Stimulated activated CD8-positive, alpha-beta memory T cell treated with anti-CD3 and anti-CD28 coated beads, Interleukin-4, amount 100 ng/mL, for 48 hours (primary cell): ENCODE data around the gene MRGPRX2.

Experiments
- DNase-seq: peaks from one replicate; pipeline ENCODE4 v3.0.0-alpha.2; 2020

The MRGPRX2 gene

DNA sequence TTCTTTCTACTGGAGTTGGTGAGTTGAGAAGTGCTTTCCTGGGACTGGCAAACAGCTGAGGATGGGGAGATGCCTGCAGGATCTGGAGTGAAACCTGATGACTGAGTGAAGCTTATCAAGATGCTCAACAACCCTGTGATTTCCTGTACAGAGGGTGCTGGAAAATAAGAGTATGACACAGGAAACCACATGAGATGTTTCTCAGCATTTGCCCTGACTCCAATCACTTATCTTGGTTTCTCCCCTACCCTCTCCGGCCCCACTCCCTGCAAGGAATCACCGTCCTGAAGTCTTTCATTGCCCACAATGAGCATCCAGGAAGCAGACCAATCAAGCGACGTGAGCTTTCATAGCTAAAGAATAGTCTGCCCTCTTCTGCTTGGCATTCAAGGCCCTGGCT is at the start of gene MRGPRX2:
MRGPRX2 (minus strand) TSS at position 89 of the 400 bp plus-strand sequence. CDS start 4,315 bp downstream, outside the sequence.
- DNase-seq = peak; percentile 34

DNA sequence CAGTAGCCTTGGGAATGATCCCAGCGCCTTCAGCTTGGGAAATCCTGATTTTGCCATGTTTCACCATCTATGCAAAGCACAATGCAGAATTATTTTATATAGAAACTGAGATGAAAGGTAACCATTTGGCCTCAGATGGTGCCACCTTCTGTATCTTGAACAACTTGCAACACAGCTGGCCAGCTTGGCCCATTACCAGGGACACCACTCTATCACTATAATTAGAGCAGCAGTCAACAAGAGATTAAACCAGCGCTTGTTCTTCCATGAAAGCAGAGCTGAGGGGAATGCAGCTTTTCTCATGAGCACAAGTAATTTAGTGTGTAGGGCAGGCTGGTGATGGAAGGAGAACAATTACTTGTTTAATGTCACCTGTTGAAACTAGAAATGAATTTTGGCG is 49.8 kb upstream of the MRGPRX2 start:
- DNase-seq = no peak

DNA sequence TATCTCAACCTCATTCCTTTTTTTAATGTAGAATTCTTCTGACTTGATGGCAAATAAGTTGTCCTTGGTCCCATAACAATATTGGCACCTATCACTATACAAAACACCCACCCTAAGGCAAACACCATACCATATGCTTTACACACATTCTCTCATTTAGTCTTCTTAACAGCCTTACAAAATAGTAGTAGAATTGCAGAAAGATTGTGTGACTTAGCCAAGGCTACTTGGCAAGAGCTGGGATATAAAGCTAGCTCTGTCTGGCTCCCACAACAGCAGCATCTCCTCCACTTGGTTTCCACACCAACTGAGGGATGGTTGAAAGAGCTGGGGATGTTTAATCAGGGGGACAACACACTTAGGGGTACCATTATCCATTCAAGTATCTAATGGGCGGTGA is 46.6 kb upstream of the MRGPRX2 start:
- no peak for DNase-seq

DNA sequence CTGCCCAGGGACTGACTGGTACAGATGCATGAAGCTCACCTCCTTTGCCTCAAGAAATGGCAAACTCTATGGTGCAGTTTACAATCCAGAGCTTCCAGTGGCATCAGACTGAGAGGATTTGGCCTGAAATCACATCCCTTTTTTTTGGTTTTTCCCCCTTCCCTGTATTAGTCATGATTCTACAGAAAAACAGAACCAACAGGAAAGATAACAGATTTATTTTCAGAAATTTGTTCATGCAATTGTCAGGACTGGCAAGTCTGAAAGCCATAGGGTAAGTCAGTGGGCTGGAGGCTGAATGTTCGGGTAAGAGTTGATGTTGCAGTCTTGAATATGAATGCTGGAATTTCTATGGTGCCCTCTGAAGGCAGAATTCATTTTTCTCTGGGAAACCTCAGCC is 44.5 kb upstream of the MRGPRX2 start:
- no peak for DNase-seq

DNA sequence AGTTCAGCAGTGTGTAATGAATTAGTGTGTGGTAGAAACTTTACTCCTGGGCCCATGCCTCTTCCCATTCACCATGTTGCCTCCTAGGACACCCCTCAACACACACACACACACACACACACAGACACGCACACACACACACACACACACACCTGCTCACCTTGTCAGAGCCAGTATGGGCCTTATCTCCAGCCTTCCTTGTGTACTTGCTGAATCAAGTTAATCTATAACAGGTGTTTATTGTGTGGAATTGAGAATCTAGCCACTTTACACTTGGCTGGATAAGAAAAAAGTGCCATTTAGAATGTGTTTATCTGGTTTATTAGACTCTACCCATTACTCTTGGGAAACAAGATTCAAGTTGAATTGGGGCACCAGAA is 42.0 kb upstream of the MRGPRX2 start:
- no peak for DNase-seq

DNA sequence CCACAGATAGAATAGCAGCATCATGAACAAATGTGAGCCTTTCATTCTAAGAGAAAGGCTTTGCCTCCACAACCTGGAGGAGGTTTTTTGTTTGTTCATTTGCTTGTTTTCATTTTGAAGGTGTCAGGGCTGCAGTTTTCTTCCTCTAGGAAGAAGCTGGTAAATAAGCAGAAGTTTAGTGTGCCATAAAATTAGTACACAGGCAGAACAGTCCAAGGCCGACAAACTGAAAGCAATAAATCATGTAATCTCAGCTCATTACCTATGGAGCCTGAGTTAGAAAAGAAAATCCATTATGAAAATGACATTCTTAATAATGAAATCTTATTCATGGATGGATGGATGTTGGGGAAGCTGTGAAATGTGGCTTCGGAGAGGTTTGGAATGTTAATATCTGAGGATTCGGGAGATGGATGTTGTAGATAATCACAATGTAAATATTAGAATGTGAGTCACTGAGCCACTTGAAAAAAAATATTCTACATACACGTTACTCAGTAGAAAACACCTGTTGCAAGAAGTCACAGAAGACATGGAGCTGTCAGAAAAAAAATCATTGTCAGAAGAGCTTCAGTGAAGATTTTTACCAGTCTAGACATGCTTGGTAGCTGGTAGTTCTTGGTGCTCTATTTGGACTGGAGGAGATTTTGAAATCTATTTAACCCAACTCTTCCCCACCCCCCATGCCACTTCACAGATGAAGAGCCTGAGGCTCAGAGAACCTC is 41.4 kb upstream of the MRGPRX2 start:
- DNase-seq = no peak

DNA sequence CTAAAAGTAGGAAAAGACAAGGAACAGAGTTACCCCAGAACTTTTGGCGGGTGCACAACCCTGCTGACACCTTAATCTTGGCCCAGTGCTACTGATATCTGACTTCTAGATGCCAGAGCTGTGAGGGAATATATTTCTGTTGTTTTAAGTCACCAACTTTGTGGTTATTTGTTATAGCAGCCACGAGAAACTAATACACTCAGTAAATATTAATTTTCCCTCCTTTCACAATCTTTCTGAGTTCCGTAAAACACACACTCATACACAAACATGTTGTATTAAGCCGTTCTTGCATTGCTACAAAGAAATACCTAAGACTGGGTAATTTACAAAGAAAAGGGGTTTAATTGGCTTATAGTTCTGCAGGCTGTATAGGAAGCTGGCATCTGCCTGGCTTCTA is 40.4 kb upstream of the MRGPRX2 start:
- no peak for DNase-seq

DNA sequence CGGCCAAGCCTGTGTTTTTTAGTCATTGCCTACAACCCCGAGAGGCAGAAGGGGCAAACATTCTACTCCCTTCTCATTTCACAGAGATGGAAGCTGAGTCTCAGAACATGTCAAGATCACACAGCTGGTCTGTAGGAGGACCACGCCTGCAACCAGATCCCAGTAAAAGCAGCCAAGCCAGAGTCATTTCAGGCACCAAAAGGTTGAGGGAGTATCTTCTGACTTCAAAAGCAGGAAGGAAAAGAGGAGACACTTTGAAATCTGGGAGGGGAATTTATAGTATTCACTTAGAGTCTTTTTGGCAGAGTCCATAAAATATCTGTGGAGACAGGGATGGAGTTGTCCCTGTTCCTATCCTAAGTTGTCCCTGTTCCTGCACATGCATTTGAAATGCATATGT is 38.6 kb upstream of the MRGPRX2 start:
- no peak for DNase-seq

DNA sequence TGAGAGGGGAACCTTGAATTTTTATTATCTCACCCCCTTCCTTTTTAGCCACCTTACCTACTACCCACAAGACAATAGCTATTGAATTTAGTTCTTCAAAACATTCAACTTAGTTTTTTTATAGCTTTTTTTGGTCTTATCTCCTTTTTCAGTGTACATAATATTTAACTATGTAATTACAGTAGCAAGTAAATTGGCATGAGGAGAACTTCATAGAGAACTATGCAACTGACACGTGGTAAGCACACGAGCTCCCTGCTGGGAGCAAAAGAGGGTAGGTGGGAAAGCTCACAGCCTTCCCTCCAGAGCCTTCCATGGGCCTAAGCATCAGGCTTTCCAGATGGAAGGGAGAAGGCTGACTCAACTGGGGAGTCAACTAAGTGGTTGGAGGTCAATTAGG is 34.3 kb upstream of the MRGPRX2 start:
- no peak for DNase-seq

DNA sequence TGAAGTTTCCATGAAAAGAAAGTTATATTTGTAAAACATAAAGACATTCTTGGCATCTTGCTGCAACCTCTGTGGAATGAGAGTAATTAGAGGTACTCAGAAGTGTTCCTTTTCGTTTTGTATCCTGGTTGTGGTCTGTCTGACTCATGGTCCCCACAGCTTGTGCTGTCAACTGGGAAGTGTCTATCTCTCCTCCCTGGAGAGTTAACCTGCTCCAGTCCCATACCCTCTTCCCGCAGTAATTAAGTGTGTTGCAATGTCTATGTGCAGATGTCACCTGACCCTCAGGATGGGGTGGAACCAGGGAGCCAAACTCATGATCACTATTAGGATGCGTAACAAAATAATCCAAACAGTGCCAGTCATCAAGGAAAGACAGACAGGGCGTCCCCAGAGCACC is 33.5 kb upstream of the MRGPRX2 start:
- no peak for DNase-seq

DNA sequence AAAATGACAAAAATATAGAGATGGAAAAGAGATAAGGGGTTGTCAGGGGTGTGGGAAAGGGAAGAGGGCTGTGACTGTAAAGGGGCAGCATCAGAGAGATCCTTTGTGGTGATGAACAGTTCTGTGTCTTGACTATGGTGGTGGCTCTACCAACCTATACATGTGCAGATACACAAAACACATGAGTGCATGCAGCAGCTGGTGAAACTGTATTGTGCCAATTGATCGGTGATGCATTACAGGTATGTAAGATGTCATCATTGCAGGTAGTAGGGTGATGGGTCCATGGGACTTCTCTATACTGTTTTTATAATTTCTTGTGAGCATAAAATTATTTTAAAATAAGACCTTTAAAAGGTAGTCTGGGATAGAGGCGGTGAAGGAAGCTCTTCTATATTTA is 32.3 kb upstream of the MRGPRX2 start:
- DNase-seq = no peak

DNA sequence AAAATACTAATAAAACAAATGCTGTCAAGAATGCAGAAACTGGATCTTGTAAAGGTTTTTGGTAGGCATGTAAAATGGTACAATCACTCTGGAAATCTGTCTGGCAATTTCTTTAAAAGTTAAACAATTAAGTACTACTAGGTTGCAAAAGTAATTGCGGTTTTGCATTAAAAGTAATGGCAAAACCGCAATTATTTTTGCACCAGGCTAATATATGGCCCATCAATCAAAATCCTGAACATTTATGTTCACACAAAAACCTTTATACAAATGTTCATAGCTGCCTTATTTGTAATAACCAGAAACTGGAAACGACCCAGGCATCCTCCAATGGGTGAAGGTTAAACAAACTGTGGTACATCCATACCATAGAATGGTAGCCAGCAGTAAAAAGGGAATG is 31.8 kb upstream of the MRGPRX2 start:
- DNase-seq = no peak

DNA sequence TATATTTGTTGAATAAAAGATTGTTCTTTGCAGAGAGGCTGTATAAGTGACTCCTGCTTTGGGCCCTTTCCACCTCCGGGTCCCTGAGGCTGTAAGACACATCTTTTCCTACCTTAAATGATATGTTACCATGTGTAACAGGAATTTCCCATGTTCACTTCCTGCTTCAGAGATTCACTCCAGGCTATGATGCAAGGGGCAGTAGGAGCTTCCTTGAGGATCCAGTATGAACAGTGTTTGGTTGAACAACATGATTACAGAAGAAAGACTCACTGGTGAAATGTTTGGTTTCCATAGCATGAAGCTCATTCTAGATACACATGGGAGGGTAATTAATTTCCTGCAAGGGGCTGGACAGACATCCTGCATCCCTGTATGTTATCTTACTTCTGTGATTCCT is 30.8 kb upstream of the MRGPRX2 start:
- no peak for DNase-seq

DNA sequence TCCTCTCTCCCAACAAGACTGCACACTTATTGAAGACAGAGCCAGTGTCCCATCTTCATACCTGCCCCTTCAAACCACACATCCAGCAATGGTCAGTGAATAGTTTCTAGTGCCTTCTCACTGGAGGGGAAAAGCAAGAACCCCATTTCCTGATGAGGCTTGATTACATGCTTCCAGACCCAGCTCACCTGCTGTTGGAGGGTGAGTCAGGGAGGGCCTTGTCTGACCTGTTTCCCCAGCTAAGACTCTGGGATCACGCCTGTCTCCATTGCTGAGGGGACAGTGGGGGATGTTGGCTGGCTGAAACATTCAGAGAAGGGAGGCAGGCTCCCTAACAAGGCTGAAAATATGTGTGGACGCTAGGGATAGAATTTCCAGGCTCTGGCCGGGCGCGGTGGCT is 28.9 kb upstream of the MRGPRX2 start:
- DNase-seq = no peak

DNA sequence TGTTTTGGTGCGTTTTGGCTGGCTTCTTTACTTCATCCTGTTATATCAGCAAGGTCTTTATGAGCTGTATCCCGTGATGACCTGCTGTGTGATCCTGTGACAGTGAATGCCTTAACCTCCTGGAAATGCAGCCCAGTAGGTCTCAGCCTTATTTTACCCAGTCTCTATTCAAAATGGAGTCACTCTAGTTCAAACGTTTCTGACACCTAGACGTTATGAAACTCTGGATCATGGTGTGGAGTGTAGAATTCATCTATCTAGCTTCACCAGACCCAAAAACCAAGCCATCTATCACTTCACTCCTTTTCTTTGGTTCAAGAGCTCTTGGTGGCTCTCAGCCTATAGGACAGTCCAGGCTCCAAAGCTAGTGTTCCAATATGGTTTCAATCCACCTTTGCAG is 28.3 kb upstream of the MRGPRX2 start:
- no peak for DNase-seq

DNA sequence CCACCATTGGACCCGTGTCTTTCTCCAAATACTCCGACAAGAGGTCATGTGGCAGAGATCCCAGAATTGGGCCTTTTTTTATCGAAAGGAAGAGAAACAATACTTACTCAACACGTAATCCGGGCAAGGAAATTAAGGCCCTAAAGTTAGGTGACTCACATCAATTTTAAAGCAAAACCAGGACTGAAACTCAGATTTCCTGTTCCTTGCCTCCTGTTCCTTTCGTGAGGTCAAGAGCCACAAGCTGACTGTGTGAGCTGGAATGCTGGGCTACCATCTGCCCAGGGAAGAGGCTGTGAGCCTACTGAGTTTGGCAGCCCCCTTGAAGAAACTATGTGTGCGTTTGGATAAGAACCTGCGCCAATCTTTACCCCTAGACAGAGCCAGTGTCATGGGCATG is 27.1 kb upstream of the MRGPRX2 start:
- DNase-seq = no peak

DNA sequence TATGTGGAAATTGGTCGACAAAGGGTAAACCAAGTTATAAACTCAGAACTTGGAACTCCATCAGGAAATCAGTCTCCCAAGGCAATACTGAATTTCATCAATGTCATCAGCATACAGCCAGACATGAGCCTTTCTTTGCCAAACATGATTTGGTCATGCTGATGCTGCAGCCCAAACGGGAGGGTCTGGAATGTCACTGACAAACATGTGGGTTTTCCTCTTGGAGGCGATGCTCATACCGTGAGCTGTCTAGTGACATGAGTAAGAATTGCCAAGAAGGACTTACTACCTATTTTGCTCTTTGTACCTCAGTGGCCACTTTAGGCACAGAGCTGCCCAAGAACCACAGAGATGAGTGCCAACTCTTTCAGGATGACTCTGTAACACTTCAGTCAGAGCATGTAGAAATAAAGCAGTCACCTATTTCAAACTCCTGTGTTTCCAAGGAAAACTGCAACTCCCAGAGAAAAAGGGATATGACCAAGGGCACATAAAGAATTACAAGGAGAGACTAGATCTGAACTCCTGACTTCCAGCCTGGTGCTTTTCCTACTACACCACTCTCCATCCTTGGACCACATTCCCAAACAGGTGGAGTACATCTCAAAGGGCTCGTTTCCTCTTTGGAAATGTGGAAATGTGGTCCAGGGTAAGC is 24.3 kb upstream of the MRGPRX2 start:
- no peak for DNase-seq

DNA sequence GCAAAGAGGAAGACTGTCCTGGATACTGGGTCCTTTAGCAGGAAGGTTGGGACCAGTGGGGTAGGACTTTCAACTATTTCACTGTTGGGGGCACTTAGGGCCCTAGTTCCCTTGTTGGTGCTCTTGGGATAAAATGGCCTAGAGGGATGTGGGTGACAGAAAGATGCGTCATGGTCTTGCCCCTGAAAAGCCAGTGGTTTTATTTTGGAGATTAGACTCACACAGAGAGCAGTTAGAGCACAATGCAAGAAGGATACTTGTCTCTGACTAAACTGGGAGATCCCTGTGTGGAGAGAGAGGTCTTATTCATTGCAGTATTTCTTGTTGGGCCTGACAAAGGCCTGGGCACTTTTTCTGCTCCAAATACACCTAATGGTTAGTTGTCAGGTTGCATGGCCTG is 22.6 kb upstream of the MRGPRX2 start:
- no peak for DNase-seq

DNA sequence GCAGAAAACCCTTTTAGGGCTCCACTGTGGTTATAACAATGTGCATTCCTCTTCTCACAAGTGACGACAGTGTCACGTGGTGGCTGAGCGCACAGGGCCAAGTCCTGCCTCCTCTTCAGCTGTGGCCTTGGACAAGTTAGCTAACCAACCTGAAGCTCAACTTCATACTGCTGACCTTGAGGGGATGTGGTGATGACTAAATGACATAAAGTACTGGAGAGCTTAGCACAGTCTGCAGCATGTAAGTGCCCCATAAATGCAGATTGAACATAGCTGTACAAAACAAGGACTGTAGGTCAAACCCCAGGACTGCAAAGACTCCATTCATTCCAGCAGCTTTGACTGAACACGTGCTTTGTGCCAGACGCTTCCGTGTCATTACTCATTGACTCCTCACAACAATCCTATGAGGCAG is 20.1 kb upstream of the MRGPRX2 start:
- no peak for DNase-seq

DNA sequence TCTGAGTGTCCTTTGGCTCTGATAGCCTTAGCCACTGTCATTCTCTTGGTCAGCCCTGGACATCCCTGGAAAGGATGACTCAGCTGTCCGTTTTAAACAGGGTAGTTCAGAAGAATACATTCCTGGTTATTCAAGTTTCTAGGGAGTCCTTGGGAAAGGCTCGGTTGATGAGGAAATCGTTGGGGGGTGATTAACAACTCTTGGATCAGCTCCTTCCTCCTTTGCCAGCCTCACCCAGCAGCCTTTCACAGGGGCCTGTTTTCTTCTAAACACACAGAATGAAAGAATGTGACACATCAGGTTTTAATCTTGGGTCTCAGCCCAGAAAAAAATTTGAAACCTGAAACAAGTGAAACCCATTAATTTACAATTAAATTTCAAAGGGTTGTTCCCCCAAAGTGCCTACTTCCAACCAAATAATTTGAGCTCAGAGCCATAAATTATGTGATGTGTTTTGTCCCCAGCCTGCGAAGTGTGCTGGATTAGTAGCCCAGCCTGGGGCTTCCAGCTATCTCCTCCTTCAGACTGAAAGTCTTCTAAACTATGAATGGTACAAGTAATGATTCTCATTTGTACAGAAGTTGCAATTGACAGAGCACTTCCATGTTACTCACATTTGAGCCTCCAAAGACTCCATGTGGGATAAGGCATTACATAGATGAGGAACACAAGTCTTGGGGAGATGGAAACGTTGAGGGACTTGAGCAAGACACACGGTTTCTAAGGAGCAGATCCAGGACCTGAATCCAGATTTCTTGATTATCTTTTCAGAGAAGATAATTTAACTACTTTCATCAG is 19.3 kb upstream of the MRGPRX2 start:
- no peak for DNase-seq

DNA sequence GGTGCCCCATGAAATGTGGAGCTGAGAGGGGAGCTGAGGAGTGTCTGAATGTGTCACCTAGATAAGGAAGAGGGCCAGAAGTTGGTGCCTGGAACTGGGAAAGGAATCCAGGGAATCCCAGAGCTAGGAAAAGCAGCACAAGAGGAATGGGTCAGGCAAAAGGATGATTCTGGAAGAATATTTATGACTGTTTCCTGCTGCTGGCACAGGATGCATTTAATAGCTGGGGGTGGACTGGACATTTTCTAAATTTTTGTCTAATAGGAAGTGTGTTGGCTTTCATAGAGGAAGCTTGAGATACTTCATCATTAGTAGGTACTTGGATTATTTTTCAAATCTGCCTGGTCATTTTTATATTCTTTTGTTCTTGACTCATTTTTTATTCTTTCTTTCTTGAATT is 17.4 kb upstream of the MRGPRX2 start:
- no peak for DNase-seq

DNA sequence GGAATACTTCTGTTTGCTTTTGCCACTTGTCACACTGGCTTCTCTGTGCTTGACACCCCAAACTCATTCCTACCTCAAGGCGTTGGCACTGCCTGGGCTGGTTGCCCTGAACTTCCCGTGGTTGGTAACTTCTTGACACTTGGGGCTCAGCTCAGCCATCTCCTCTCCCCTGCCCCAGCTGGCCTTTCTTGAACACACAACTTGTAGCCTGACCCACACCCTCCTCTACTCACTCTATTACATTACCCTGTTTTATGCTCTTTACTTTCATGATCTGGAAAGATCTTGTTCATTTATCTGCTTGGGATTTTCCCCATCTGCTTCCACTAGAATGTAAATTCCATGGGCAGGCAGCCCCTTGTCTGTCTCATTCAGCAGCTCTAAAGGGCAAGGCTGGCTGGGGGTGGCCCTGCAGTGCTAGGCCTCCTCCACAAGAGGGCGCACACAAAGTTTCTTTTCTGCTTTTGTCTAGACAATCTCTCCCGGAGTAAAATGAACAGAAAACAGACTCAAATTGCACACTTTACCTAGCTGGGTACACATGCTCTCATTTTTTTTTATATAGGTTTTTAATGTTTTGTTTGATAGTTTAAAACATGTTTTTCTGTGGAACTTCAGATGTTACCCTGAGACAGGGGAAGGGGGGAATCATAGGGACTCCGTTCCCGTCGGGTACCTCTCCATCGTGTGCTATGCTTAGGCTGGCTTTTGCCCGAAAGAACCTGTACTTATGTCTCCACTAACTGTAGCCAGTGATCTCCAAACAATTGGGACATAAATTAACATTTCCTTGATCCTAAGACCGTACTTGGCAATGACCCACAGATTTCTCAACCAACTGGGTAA is 16.4 kb upstream of the MRGPRX2 start:
- DNase-seq = peak; percentile 83

DNA sequence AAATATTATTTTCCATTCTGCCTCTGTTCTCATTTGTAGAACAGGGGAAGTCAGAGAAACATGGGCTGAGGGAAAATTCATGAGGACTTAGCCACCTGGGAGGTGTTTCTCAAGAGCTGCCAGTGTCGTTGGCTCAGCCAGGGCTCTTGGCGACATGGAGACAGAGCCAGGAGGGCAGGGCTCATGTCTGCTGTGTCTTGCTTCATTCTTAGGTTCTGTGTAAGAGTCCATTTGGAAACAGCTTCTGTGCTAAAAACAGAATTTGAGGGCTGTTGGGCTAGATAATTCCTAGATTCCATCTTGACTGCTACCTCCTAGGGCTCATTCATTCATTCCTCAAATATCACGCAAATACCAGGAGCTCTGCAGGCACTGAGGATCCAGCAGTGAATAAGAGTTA is 15.1 kb upstream of the MRGPRX2 start:
- no peak for DNase-seq
